DND-41 (cell line): ENCODE results near the gene RDH5.

Source experiments
- ATAC-seq: fragments of 200-7000 bp; cut with Tn5 transposase; 3 replicates; pipeline ENCODE4 v1.9.1; 2021; ENCODE audit warnings: low read depth; ENCODE audit not compliant: insufficient read depth
- DNase-seq: peaks from one replicate; pipeline ENCODE4 v3.0.0-alpha.2; 2020
- H2AFZ ChIP-seq: 2 replicates; pipeline ENCODE4 v1.6.0; 2012; ENCODE audit warnings: low read depth, low read length
- H3K27ac ChIP-seq: 2 replicates; pipeline ENCODE4 v1.5.1; 2012; ENCODE audit warnings: low read length, inconsistent platforms
- H3K27me3 ChIP-seq: fragments of 200-600 bp; sonication (generic); 2 replicates; pipeline ENCODE4 v1.6.0; 2012; ENCODE audit warnings: low read length, mild to moderate bottlenecking, inconsistent platforms; ENCODE audit not compliant: insufficient read depth, poor library complexity
- H3K36me3 ChIP-seq: 2 replicates; pipeline ENCODE4 v1.5.1; 2012; ENCODE audit warnings: low read length, inconsistent platforms; ENCODE audit not compliant: insufficient read depth
- H3K4me1 ChIP-seq: 2 replicates; pipeline ENCODE4 v1.5.1; 2012; ENCODE audit warnings: mild to moderate bottlenecking, low read length; ENCODE audit not compliant: insufficient read depth
- H3K4me2 ChIP-seq: 2 replicates; pipeline ENCODE4 v1.6.0; 2012; ENCODE audit warnings: mild to moderate bottlenecking, moderate library complexity, low read length, inconsistent platforms; ENCODE audit not compliant: insufficient read depth
- H3K4me3 ChIP-seq, 2 experiments: fragments of 200-600 bp in 1 of 2; shearing (Covaris generic) in 1 of 2; 2 replicates each; pipeline ENCODE4 v1.5.1; 2012 to 2016; ENCODE audit warnings: inconsistent platforms in 2 of 2, low read length in 2 of 2, mild to moderate bottlenecking in 2 of 2, low read depth in 1 of 2, moderate library complexity in 1 of 2
- H3K79me2 ChIP-seq: 2 replicates; pipeline ENCODE4 v1.6.0; 2012; ENCODE audit warnings: low read length, inconsistent platforms; ENCODE audit not compliant: insufficient read depth
- H3K9ac ChIP-seq: 2 replicates; pipeline ENCODE4 v1.6.0; 2012; ENCODE audit warnings: low read depth, mild to moderate bottlenecking, inconsistent platforms, low read length, moderate library complexity
- H3K9me3 ChIP-seq: 2 replicates; pipeline ENCODE4 v1.5.1; 2012; ENCODE audit warnings: low read length, moderate library complexity, mild to moderate bottlenecking, inconsistent platforms; ENCODE audit not compliant: insufficient read depth, severe bottlenecking
- H4K20me1 ChIP-seq: 2 replicates; pipeline ENCODE4 v1.6.0; 2012; ENCODE audit warnings: low read length; ENCODE audit not compliant: insufficient read depth
- EZH2 ChIP-seq: IDR thresholded peaks from 3 replicates; pipeline ENCODE4 v1.6.1; 2012; ENCODE audit warnings: borderline replicate concordance, low read depth, mild to moderate bottlenecking, moderate library complexity, low read length, inconsistent platforms; ENCODE audit not compliant: severe bottlenecking
- TF ChIP-seq, protein P1 (sequence below): IDR thresholded peaks from 2 replicates; pipeline ENCODE4 v1.5.1; 2012; ENCODE audit warnings: borderline replicate concordance, low read length, moderate library complexity, mild to moderate bottlenecking; ENCODE audit not compliant: poor library complexity, severe bottlenecking; ENCODE audit errors: extremely low read depth

The RDH5 gene

DNA sequence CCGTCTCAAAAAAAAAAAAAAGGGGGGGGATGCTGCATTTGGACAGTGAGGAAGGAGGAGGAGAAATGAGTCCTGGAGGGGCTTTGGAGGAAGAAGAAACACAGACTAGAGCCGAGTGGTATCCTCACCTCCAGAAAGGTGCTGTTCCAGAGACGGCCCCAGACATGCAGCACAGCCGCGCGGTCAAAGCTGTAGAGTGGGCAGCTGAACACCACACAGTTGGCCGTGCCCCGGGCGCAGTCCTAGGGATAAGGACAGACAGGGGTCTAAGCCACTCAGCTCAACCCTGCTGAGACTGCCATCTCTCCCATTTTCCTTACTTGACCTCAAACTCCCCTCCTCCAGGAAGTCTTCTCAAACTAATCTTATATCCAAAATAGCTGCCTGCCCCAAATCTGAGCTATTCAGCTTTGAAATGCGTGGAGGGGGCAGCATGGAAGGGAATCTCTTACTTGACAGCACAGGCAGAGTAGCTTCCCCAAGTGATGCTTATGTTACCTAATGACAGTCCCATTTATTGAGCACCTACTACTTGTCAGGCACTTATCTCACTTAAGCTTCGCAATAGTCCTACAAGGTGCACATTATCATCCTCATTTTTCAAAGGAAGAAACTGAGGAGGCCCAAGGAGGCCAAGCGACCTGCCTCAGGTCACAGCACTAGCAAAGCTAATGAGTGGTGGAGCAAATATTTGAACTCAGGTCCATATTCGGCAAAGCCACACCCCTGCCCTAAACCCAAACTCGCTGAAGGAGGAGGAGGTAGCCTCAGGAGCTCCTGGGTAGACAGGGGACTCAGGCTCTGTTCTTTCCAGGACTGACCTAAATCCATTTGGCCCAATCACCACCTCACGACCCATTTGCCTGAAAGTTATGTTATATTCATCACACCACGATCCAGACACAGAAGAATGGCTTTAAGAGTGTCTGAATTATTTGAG lies 31.2 kb upstream of the RDH5 start:
- no peak overlapping the region for H3K9ac ChIP-seq

DNA sequence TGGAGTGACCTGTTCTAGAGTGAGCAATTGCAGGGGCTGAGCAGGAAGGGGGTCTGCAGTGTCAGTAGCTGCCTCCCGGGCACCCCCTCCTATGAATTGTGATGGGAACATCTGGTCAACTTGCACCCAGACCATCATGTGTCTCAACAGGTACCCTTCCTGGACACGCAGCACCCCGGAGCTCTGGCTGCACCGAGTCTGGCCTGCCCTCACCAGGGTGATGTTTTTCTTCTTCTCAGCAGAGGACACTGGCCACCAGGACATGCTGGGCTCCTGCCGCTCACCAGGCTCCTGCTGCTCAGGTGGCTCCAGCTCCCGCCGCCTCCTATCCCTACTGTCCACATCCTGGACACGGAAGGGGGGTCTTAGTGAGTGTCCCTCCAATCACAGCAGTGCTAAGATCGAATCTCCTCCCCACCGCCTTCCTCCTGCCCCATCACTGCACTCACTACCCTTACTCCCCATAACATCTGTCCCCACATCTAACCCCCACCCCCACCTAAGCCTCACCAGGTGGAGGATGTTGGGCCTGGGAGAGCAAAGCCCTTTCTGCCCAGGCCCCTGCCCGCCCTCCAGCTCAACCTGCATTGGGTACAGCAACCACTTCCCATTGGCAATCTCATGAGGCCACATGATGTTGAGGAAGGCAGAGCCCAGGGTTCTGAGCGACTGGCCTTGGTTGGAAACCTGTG lies 27.4 kb upstream of the RDH5 start:
- no peak overlapping the region for H2AFZ ChIP-seq
- no peaks in the 10 kb centered on the region for H3K27me3 ChIP-seq
- DNase-seq = no peak
- H3K9me3 ChIP-seq = no peaks in the 10 kb centered on the region
- no peak overlapping the region for H3K4me3 ChIP-seq
- no peak overlapping the region for H3K9ac ChIP-seq
- ATAC-seq = no peak
- H3K36me3 ChIP-seq = no peaks in the 10 kb centered on the region
- no peak overlapping the region for H3K27ac ChIP-seq
- H3K4me1 ChIP-seq = no peaks in the 10 kb centered on the region
- no peaks in the 10 kb centered on the region for H3K79me2 ChIP-seq
- no peaks in the 10 kb centered on the region for H4K20me1 ChIP-seq
- no peak overlapping the region for H3K4me2 ChIP-seq
- TF ChIP-seq, protein P1, sequence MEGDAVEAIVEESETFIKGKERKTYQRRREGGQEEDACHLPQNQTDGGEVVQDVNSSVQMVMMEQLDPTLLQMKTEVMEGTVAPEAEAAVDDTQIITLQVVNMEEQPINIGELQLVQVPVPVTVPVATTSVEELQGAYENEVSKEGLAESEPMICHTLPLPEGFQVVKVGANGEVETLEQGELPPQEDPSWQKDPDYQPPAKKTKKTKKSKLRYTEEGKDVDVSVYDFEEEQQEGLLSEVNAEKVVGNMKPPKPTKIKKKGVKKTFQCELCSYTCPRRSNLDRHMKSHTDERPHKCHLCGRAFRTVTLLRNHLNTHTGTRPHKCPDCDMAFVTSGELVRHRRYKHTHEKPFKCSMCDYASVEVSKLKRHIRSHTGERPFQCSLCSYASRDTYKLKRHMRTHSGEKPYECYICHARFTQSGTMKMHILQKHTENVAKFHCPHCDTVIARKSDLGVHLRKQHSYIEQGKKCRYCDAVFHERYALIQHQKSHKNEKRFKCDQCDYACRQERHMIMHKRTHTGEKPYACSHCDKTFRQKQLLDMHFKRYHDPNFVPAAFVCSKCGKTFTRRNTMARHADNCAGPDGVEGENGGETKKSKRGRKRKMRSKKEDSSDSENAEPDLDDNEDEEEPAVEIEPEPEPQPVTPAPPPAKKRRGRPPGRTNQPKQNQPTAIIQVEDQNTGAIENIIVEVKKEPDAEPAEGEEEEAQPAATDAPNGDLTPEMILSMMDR = no peak

More for the DNA sequence above, 31.2 kb upstream of the RDH5 start:
- Histone ChIP-seq H4K20me1 (no peaks in the 10 kb centered on the region), H3K36me3 (no peaks in the 10 kb centered on the region), H3K79me2 (no peaks in the 10 kb centered on the region), H3K4me3 (no peak overlapping the region), H3K27me3 (peaks cover 1% of the 10 kb centered on the region), H3K27ac (no peak overlapping the region), H3K4me2 (no peak overlapping the region), H2AFZ (no peak overlapping the region), H3K9me3 (no peaks in the 10 kb centered on the region), H3K4me1 (no peaks in the 10 kb centered on the region)
- no peak for TF ChIP-seq EZH2
- TF ChIP-seq, protein P1 = no peak
- no peak for ATAC-seq
- no peak for DNase-seq

DNA sequence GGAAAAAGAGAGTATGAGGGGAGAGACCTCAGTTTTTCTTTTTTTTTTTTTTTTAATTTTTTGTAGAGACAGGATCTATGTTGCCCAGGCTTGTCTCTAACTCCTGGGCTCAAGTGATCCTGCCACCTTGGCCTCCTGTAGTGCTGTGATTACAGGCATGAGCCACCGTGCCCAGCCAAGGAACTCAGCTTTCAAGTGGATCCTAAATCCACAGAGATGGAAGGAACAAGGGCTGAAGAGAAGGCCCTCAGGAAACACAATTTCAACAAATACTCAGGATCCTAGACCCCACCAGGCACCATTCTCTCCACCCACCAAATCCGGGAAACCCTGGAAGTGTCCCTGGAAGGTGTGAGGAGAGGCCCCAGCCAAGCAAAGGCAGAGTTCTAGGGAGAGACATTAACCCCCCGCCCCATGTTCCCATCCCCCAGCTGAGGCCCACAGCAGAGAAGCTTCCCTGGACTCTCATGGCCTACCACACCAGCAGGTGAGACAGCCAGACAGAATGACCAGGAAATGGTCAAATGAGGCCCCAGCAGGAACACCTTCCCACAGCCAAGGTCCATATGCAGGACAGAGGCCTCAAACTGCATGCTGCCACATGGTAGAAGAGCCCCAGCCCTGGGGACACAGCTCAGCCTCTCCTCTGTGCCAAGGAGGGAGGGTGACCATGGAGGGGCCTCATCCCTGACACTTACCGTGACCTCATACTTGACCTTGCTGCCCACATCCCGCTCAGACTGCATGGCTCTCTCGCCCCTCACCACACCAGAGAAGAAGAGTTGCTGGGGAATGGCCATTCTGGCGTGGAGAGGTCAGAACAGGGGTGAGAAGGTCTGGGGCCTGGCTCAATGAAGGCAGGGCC lies 26.6 kb upstream of the RDH5 start:
- Histone ChIP-seq H3K79me2 (no peaks in the 10 kb centered on the region), H3K27ac (no peak overlapping the region), H2AFZ (no peak overlapping the region), H3K4me3 (no peak overlapping the region), H3K4me1 (no peaks in the 10 kb centered on the region), H3K9me3 (no peaks in the 10 kb centered on the region), H3K9ac (no peak overlapping the region), H4K20me1 (no peaks in the 10 kb centered on the region), H3K4me2 (no peak overlapping the region), H3K36me3 (no peaks in the 10 kb centered on the region), H3K27me3 (no peaks in the 10 kb centered on the region)
- ATAC-seq (no peak), DNase-seq (no peak)
- no peak for TF ChIP-seq EZH2
- TF ChIP-seq, protein P1 = no peak
